ENCODE measurements around the gene VCY. TPM values are rescaled to one million over a fixed set of nuclear protein-coding genes. Genes with fewer than 3 reads are reported as not detected.
"Not testable (repeated sequence)": the region's sequence is repeated elsewhere in the genome, so short reads cannot be mapped to it uniquely, and the experiment has no call there.

VCY gene
- total RNA-seq: not detected

- not testable (repeated sequence) for H3K36me3 ChIP-seq; DNase-seq (ENCODE audit: low spot score in 2 of 2); H3K4me1 ChIP-seq; H3K27me3 ChIP-seq; H3K4me3 ChIP-seq; H3K27ac ChIP-seq; H3K9me3 ChIP-seq
- no CpG with 5 or more reads among the region's 19 CpGs for WGBS
Observed at GRCh38 chrY:13986373-13986772, at the start of gene VCY. Gene VCY, minus strand, starts transcription at chrY:13986473. Its CDS starts 33 bp downstream, at chrY:13986440.

GRCh38 chrY:14030395-14030794 lies 44.1 kb upstream of the VCY start:
- not testable (repeated sequence) for H3K4me3 ChIP-seq; H3K27me3 ChIP-seq; H3K9me3 ChIP-seq; H3K27ac ChIP-seq; H3K36me3 ChIP-seq; H3K4me1 ChIP-seq; DNase-seq (ENCODE audit: low spot score in 2 of 2)
- WGBS: no CpG with 5 or more reads among the region's 2 CpGs

GRCh38 chrY:14011916-14012315 lies 25.6 kb upstream of the VCY start:
- not testable (repeated sequence) for DNase-seq (ENCODE audit: low spot score in 2 of 2); H3K9me3 ChIP-seq; H3K4me3 ChIP-seq; H3K27ac ChIP-seq; H3K4me1 ChIP-seq; H3K27me3 ChIP-seq; H3K36me3 ChIP-seq
- WGBS: no CpG with 5 or more reads among the region's 2 CpGs

GRCh38 chrY:13942406-13942805 lies 43.9 kb downstream of the VCY start:
- H3K27me3 ChIP-seq; H3K9me3 ChIP-seq; H3K4me1 ChIP-seq; H3K36me3 ChIP-seq; DNase-seq (ENCODE audit: low spot score in 2 of 2); H3K27ac ChIP-seq; H3K4me3 ChIP-seq: not testable (repeated sequence)
- no CpG with 5 or more reads among the region's 2 CpGs for WGBS

Other genes starting within 250 kb of the VCY start
- not detected for gene VCY1B, start 69.8 kb upstream of the VCY start, total RNA-seq

Measured in suprapubic skin (tissue), 4 donors.